K562 (cell line): ENCODE results near the gene FAM186B. TPM values are rescaled to one million over a fixed set of nuclear protein-coding genes. Genes with fewer than 3 reads are reported as not detected.

Experiments used
- ATAC-seq: fragments of 200-7000 bp; cut with Tn5 transposase; 3 replicates; pipeline ENCODE4 v1.9.1; 2020; ENCODE audit warnings: moderate library complexity
- BruUV-seq: library from RNA; stranded (reverse); fragments of 400-500 nt; replicated peaks from 2 replicates; lab custom pipeline; 2021; lab: Mats Ljungman, UMichigan
- CTCF ChIA-PET: fragments of 300-600 bp; formaldehyde crosslinking; extraction: SDS; loops from one replicate; lab custom pipeline; 2021; ENCODE audit warnings: low intra/inter-chr PET ratio; lab: Yijun Ruan, JAX
- POLR2A ChIA-PET: fragments of 300-600, 350-650 bp; sonication (Branson Sonifier 250); formaldehyde crosslinking; extraction: SDS; loops from one replicate; lab custom pipeline; 2021; ENCODE audit warnings: antibody characterized with exemption, inconsistent platforms; lab: Yijun Ruan, JAX
- DNase-seq, 4 experiments: peaks; one replicate each; pipeline versions ENCODE4 v3.0.0 to v3.0.0-alpha.2; 2011 to 2018; ENCODE audit warnings: low spot score in 3 of 4, mixed read lengths in 3 of 4; ENCODE audit errors: extremely low read depth in 1 of 4
- FAIRE-seq: peaks from 2 replicates; lab custom pipeline; 2011; peaks lifted over from hg19 to GRCh38; lab: Jason Lieb, UNC
- H2AFZ ChIP-seq: 2 replicates; pipeline ENCODE4 v1.6.0; 2011; ENCODE audit warnings: low read depth, low read length, control low read depth, inconsistent platforms
- H3K27ac ChIP-seq: fragments of 200-600 bp; 3 replicates; pipeline ENCODE4 v1.8.0; 2011; ENCODE audit warnings: low read depth, mild to moderate bottlenecking, control low read depth, inconsistent platforms, low read length, moderate library complexity, mixed read lengths; ENCODE audit errors: extremely low read depth
- H3K27me3 ChIP-seq, 2 experiments: fragments of 300-600 bp in 1 of 2; 2 replicates in 1 of 2; 3 replicates in 1 of 2; pipeline versions ENCODE4 v1.6.0 to v1.8.0; 2011; ENCODE audit warnings: inconsistent platforms in 2 of 2, low read length in 2 of 2, mild to moderate bottlenecking in 1 of 2, mixed read lengths in 1 of 2, moderate library complexity in 1 of 2; ENCODE audit not compliant: control insufficient read depth in 2 of 2, insufficient read depth in 2 of 2
- H3K36me3 ChIP-seq: fragments of 300-600 bp; 3 replicates; pipeline ENCODE4 v1.8.0; 2011; ENCODE audit warnings: mild to moderate bottlenecking, low read length, inconsistent platforms; ENCODE audit not compliant: control insufficient read depth, insufficient read depth
- H3K4me1 ChIP-seq, 2 experiments: fragments of 200-600 bp in 1 of 2; replicated peaks in 1 of 2; 2 replicates in 1 of 2; 3 replicates in 1 of 2; pipeline versions ENCODE4 v1.5.1 to v1.8.0; 2011; ENCODE audit warnings: inconsistent platforms in 2 of 2, low read length in 2 of 2, mild to moderate bottlenecking in 1 of 2, mixed read lengths in 1 of 2, moderate library complexity in 1 of 2; ENCODE audit not compliant: control insufficient read depth in 2 of 2, insufficient read depth in 2 of 2
- H3K4me2 ChIP-seq: 2 replicates; pipeline ENCODE4 v1.6.1; 2011; ENCODE audit warnings: low read length, control low read depth, inconsistent platforms, mixed read lengths; ENCODE audit not compliant: insufficient read depth
- H3K4me3 ChIP-seq: fragments of 200-600 bp; sonication (generic), shearing (Covaris generic); 2 replicates; pipeline ENCODE4 v1.5.1; 2016; ENCODE audit warnings: control low read depth, inconsistent platforms
- H3K79me2 ChIP-seq: fragments of 200-600 bp; 3 replicates; pipeline ENCODE4 v1.8.0; 2011; ENCODE audit warnings: low read length, inconsistent platforms; ENCODE audit not compliant: control insufficient read depth, insufficient read depth
- H3K9ac ChIP-seq, 2 experiments: 2 replicates each; pipeline versions ENCODE4 v1.6.0 to v1.6.1; 2011; ENCODE audit warnings: low read depth in 2 of 2, low read length in 2 of 2, control low read depth in 1 of 2, inconsistent platforms in 1 of 2, mild to moderate bottlenecking in 1 of 2, mixed read lengths in 1 of 2; ENCODE audit not compliant: insufficient read depth in 1 of 2
- H3K9me1 ChIP-seq: one replicate; pipeline ENCODE4 v1.6.0; 2011; ENCODE audit warnings: inconsistent platforms, mild to moderate bottlenecking, low read length, moderate library complexity; ENCODE audit not compliant: control insufficient read depth, insufficient read depth
- H3K9me3 ChIP-seq: replicated peaks from 2 replicates; pipeline ENCODE4 v1.5.1; 2011; ENCODE audit warnings: low read depth, low read length, inconsistent platforms; ENCODE audit not compliant: control insufficient read depth, insufficient read depth
- H4K20me1 ChIP-seq: replicated peaks from 2 replicates; pipeline ENCODE4 v1.6.1; 2011; ENCODE audit warnings: low read length, inconsistent platforms, mixed read lengths; ENCODE audit not compliant: control insufficient read depth, insufficient read depth
- CEBPB ChIP-seq: fragments of 450-650 bp; IDR thresholded peaks from 2 replicates; pipeline ENCODE4 v1.6.1; 2016; ENCODE audit warnings: missing genetic modification characterization, missing compliant biosample characterization
- CSDE1 ChIP-seq, 2 experiments: fragments of 450-650 bp; IDR thresholded peaks; 2 replicates each; pipeline ENCODE4 v1.6.1; 2016; ENCODE audit warnings: mild to moderate bottlenecking in 1 of 2
- MBD2 ChIP-seq: sonication (generic); IDR thresholded peaks from 2 replicates; pipeline ENCODE4 v1.6.1; 2016; ENCODE audit warnings: low read depth, borderline replicate concordance
- MYNN ChIP-seq, 2 experiments: sonication (generic); formaldehyde crosslinking in 1 of 2; IDR thresholded peaks; 2 replicates each; pipeline versions ENCODE4 v1.5.0 to v1.6.1; 2016 to 2020; ENCODE audit warnings: antibody characterized with exemption in 1 of 2, missing genetic modification reagents in 1 of 2
- PTTG1 ChIP-seq: fragments of 450-650 bp; IDR thresholded peaks from 2 replicates; pipeline ENCODE4 v1.6.1; 2016; ENCODE audit warnings: low read depth, mild to moderate bottlenecking, missing genetic modification characterization, missing compliant biosample characterization
- TCF3 ChIP-seq: sonication (generic); formaldehyde crosslinking; IDR thresholded peaks from 2 replicates; pipeline ENCODE4 v1.4.0; 2020; ENCODE audit warnings: mild to moderate bottlenecking, missing genetic modification reagents
- ZNF77 ChIP-seq: fragments of 250-450 bp; sonication (Bioruptor Pico); IDR thresholded peaks from 2 replicates; pipeline ENCODE4 v1.5.0; 2020
- WGBS: fragments of 100-300 bp; shearing (Covaris generic); methylation state at CpG from one replicate; pipeline ENCODE4 v1.1.6; 2016; ENCODE audit warnings: low coverage, mixed read lengths; ENCODE audit not compliant: insufficient coverage; ENCODE audit errors: missing lambda C conversion rate; 5-methylcytosine and 5-hydroxymethylcytosine counted together
- in situ Hi-C: fragments of 300-500 bp; cut with MboI; formaldehyde crosslinking; loops from 4 replicates; pipeline ENCODE4 v1.15.0; 2018; ENCODE audit warnings: inconsistent platforms, mixed read lengths
- intact Hi-C: fragments of 100-400 bp; cut with micrococcal nuclease; formaldehyde crosslinking; loops from 2 replicates; pipeline ENCODE4 v1.14.2; 2022
- polyA plus RNA-seq, 8 experiments: library from polyadenylated mRNA; depleted of rRNA in 4 of 8; stranded (reverse) in 5 of 8; unstranded in 3 of 8; fragments of >200 nt; fragmentation: Nextera tagmentation in 2 of 8; fragmentation: Illumina TruSeq in 1 of 8; extraction: Ambion mirVana in 2 of 8; extraction: Trizol in 1 of 8; gene quantifications; 2 replicates each; pipeline versions ENCODE4 v1.2.1 to v1.2.3, GENCODE V29; 2011 to 2014; ENCODE audit warnings: inconsistent platforms in 1 of 8, missing spikeins in 1 of 8
- total RNA-seq, 7 experiments: library from RNA; depleted of rRNA in 6 of 7; stranded (reverse); fragments of >200 nt in 6 of 7; fragmentation: Illumina TruSeq in 2 of 7; extraction: Trizol in 2 of 7; gene quantifications; 2 replicates each; pipeline versions ENCODE4 v1.2.1 to v1.2.3, GENCODE V29; 2011 to 2021; ENCODE audit warnings: low replicate concordance in 1 of 7
- TF ChIP-seq, protein P1 (sequence below): fragments of 450-650 bp; formaldehyde crosslinking; IDR thresholded peaks from 2 replicates; pipeline ENCODE4 v1.4.0; 2020; ENCODE audit warnings: mild to moderate bottlenecking, mixed read lengths

FAM186B gene
- total and polyA plus RNA-seq, 9 of the 15 experiments (the other 6 are each of a cell fraction or from before 2014, with no cell fraction given): 0.07 to 0.42 (median 0.15) TPM

GRCh38 chr12:49549735-49550692 lies 55.4 kb downstream of the FAM186B start:
- no peak for ATAC-seq
- 57% methylated on average over 19 of the region's 28 CpGs for WGBS
- TF ChIP-seq, protein P1, sequence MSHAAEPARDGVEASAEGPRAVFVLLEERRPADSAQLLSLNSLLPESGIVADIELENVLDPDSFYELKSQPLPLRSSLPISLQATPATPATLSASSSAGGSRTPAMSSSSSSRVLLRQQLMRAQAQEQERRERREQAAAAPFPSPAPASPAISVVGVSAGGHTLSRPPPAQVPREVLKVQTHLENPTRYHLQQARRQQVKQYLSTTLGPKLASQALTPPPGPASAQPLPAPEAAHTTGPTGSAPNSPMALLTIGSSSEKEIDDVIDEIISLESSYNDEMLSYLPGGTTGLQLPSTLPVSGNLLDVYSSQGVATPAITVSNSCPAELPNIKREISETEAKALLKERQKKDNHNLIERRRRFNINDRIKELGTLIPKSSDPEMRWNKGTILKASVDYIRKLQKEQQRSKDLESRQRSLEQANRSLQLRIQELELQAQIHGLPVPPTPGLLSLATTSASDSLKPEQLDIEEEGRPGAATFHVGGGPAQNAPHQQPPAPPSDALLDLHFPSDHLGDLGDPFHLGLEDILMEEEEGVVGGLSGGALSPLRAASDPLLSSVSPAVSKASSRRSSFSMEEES: no peak
- TF ChIP-seq CSDE1 (IDR thresholded peaks at IDR 0.05): no peak
- TF ChIP-seq PTTG1 (tag): no peak
- TF ChIP-seq CEBPB (tag): no peak
- no peak for TF ChIP-seq TCF3 (CRISPR knock-in tag)
- no peak for TF ChIP-seq MBD2
- no peak for TF ChIP-seq MYNN (IDR thresholded peaks at IDR 0.05)
- TF ChIP-seq MYNN (CRISPR knock-in tag; IDR thresholded peaks at IDR 0.05): no peak
- TF ChIP-seq ZNF77 (CRISPR knock-in tag): no peak
- Histone ChIP-seq H3K4me2 (no peak overlapping the region), H4K20me1 (0 out of 2 replicates have a peak, but pooled peaks cover 3% of the 10 kb centered on the region), H3K27ac (no peak overlapping the region), H3K4me1 (peaks cover 0 to 17% of the 10 kb centered on the region in 2 experiments; a peak in 3 of 5 replicates), H2AFZ (no peak overlapping the region), H3K9ac (no peak overlapping the region; a peak in 1 of 4 replicates), H3K9me1 (peaks cover 3% of the 10 kb centered on the region), H3K4me3 (no peak overlapping the region), H3K36me3 (no peaks in the 10 kb centered on the region), H3K9me3 (no peaks in the 10 kb centered on the region), H3K79me2 (no peaks in the 10 kb centered on the region), H3K27me3 (peaks cover 13 to 58% of the 10 kb centered on the region in 2 experiments; a peak in 4 of 5 replicates)
- intact Hi-C loops (no loop called here), in situ Hi-C loops (no loop called here)
- no peak for FAIRE-seq
- BruUV-seq: no TSS peak
- POLR2A ChIA-PET: interaction anchor here (1.2 to 1.4 kb wide), 2 partner anchors 10 to 12 kb away, joined by 6 to 7 read pairs; no protein-coding TSS in a partner anchor
- DNase-seq: no peak
- CTCF ChIA-PET: interaction anchor here (0.6 kb wide), 1 partner anchor 541 kb away, joined by 4 read pairs; no protein-coding TSS in a partner anchor
